Measurements from ENCODE around the gene NUP133. TPM values are rescaled to one million over a fixed set of nuclear protein-coding genes. Genes with fewer than 3 reads are reported as not detected.
A peak's percentile ranks its signal among the peaks of the same experiment; 100 is the strongest.

The NUP133 gene
- total RNA-seq, 1 experiment from 2014 or later: 67.8 TPM

- peaks cover 71% of the 10 kb centered on the region for H3K36me3 Mint-ChIP-seq
- ATAC-seq (no peak), DNase-seq (ENCODE audit: low spot score) (no peak)
- no peak overlapping the region for H3K4me3 Mint-ChIP-seq
- no peaks in the 10 kb centered on the region for H3K27me3 Mint-ChIP-seq (ENCODE audit: low read depth)
- H3K27ac Mint-ChIP-seq: no peak overlapping the region
- POLR2A ChIA-PET: no interaction called here
- TF ChIP-seq JAZF1 (CRISPR knock-in tag; IDR thresholded peaks at IDR 0.05) (no peak), NFE2L1 (CRISPR knock-in tag; IDR thresholded peaks at IDR 0.05) (no peak), FOXP4 (CRISPR knock-in tag; IDR thresholded peaks at IDR 0.05) (no peak), HMGA2 (CRISPR knock-in tag; IDR thresholded peaks at IDR 0.05) (no peak), USF2 (CRISPR knock-in tag; IDR thresholded peaks at IDR 0.05) (no peak), ZNF232 (CRISPR knock-in tag; IDR thresholded peaks at IDR 0.05) (no peak), RORB (CRISPR knock-in tag; IDR thresholded peaks at IDR 0.05) (no peak)
- no peaks in the 10 kb centered on the region for H3K4me1 Mint-ChIP-seq
- CTCF ChIA-PET: no interaction called here
- no peaks in the 10 kb centered on the region for H3K9me3 Mint-ChIP-seq
These were observed 47.0 kb downstream of the NUP133 start for GRCh38 chr1:229461032-229461668.

GRCh38 chr1:229459815-229460214, 48.3 kb downstream of the NUP133 start:
- Mint-ChIP-seq H3K27ac (no peak overlapping the region), H3K4me1 (no peaks in the 10 kb centered on the region), H3K36me3 (peaks cover 64% of the 10 kb centered on the region), H3K9me3 (no peaks in the 10 kb centered on the region), H3K4me3 (no peak overlapping the region), H3K27me3 (ENCODE audit: low read depth) (no peaks in the 10 kb centered on the region)
- no peak for DNase-seq (ENCODE audit: low spot score)
- CTCF ChIA-PET: interaction anchor here (1.5 kb wide), 1 partner anchor 22 kb away, joined by 3 read pairs; no protein-coding TSS in a partner anchor
- POLR2A ChIA-PET: no interaction called here
- ATAC-seq: no peak
- TF ChIP-seq NFYB (CRISPR knock-in tag; conservative IDR thresholded peaks at IDR 0.05; ENCODE audit: low read depth): no peak
- TF ChIP-seq HMGXB4 (CRISPR knock-in tag; IDR thresholded peaks at IDR 0.05): no peak
- TF ChIP-seq OVOL2 (CRISPR knock-in tag; IDR thresholded peaks at IDR 0.05; ENCODE audit: borderline replicate concordance): no peak
- no peak for TF ChIP-seq SMAD3 (CRISPR knock-in tag; IDR thresholded peaks at IDR 0.05; ENCODE audit: borderline replicate concordance)
- no peak for TF ChIP-seq ATF6 (CRISPR knock-in tag; IDR thresholded peaks at IDR 0.05)

- Mint-ChIP-seq H3K36me3 (peaks cover 49% of the 10 kb centered on the region), H3K27me3 (ENCODE audit: low read depth) (no peaks in the 10 kb centered on the region), H3K4me3 (no peak overlapping the region), H3K9me3 (no peaks in the 10 kb centered on the region), H3K27ac (no peak overlapping the region), H3K4me1 (no peaks in the 10 kb centered on the region)
- DNase-seq (ENCODE audit: low spot score) (no peak), ATAC-seq (no peak)
- TF ChIP-seq HMGA2 (CRISPR knock-in tag; IDR thresholded peaks at IDR 0.05) (peak; percentile 93), ZNF121 (CRISPR knock-in tag; IDR thresholded peaks at IDR 0.05) (no peak)
- ChIA-PET CTCF (no interaction called here), POLR2A (no interaction called here)
These were observed 50.7 kb downstream of the NUP133 start for GRCh38 chr1:229457436-229457835.

- no peaks in the 10 kb centered on the region for H3K27me3 Mint-ChIP-seq (ENCODE audit: low read depth)
- CTCF ChIA-PET: no interaction called here
- TF ChIP-seq ELF4 (CRISPR knock-in tag; IDR thresholded peaks at IDR 0.05; ENCODE audit: low read depth): no peak
- TF ChIP-seq ZNF317 (CRISPR knock-in tag; IDR thresholded peaks at IDR 0.05; ENCODE audit: borderline replicate concordance, low read depth): no peak
- no peak for TF ChIP-seq STAT6 (CRISPR knock-in tag; conservative IDR thresholded peaks at IDR 0.05; ENCODE audit: low read depth)
These were observed 52.1 kb downstream of the NUP133 start for GRCh38 chr1:229456016-229456415.

More at GRCh38 chr1:229456016-229456415, 52.1 kb downstream of the NUP133 start:
- H3K9me3 Mint-ChIP-seq: no peaks in the 10 kb centered on the region
- ATAC-seq (no peak), DNase-seq (ENCODE audit: low spot score) (no peak)
- H3K27ac Mint-ChIP-seq: no peak overlapping the region
- H3K36me3 Mint-ChIP-seq: peaks cover 43% of the 10 kb centered on the region
- H3K4me1 Mint-ChIP-seq: no peaks in the 10 kb centered on the region
- H3K4me3 Mint-ChIP-seq: no peak overlapping the region
- POLR2A ChIA-PET: no interaction called here
